HG03175 (cell line): ENCODE measurements around the gene TUFT1.
"Not testable (repeated sequence)": the region's sequence is repeated elsewhere in the genome, so short reads cannot be mapped to it uniquely, and the experiment has no call there.

Experiments used
- ATAC-seq: cut with Tn5 transposase; IDR thresholded peaks from one replicate; pipeline ENCODE4 v1.9.1; 2021; ENCODE audit warnings: mild to moderate bottlenecking, moderate library complexity; ENCODE audit not compliant: unreplicated experiment

The TUFT1 gene

DNA sequence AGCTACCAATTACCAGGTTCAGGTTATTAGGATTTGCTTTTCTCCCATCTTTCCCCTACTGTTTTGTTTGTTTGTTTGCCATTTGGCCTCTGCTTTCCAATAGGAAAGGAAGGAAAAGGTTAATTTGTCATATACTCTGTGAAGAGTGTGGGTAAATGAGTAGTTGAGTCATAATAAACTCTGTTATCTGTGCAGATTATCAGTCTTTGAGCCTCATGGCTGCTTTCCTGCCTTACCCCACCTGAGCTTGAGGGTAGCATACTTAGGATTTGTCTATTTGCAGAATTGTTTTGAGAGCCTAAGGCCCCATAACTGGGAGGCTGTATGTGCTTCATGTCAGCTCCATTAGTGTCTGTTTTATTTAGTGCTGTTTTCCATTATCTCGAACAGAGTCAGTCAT, 38.8 kb downstream of the TUFT1 start:
- no peak for ATAC-seq

DNA sequence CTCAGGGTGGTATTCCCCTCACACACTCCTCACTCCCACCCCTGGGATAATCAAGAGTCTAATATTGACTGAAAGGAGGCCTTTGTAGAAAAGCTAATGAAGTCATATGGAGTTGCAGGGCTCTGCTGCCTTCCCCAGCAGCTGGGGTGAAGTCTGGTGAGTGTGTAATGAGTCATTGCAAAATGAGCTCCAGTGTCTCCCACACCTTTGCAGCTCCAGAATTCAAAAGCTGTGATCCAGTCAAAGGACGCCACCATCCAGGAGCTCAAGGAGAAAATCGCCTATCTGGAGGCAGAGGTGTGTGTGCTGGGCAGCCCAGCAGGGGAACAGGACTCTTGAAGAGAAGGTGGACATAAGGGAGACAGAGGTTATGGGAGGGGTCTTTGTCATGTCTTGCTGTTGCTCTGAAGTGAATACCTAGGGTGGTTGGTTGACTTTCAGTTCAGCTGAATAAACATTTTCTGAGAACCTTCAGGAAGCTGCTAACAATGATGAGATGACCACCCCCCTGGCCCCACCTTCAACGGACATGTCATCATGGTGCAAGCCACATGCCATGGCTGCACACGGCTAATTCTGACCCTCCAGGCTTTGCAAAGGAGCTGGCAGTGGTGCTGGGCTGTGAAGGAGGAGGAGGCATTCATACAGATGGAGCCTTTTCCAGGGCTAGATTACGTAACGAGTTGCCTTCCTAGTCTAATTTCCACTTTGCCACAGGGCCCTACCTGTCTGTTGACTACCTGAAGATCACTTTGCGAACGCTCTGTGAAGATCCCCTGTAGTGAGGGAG, 39.5 kb downstream of the TUFT1 start:
- ATAC-seq, result no peak

DNA sequence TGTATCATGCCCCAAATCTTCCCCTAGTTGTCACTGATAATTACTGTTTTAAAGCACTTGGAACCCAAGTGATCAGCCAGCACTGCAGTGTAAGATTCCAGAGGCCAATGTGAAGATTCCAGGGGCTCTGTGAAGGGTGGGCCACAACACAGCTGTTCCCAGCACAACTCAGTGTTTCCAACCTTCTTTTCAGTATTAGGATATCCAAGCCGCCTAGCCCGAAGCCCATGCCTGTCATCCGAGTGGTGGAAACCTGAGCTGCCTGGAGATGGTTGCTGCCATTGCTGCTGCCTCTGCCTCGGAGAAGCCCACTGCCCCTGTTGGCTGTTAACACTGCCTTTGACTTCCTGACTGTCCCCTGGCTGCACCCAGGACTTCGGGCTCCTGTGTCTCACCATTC, 41.3 kb downstream of the TUFT1 start:
- ATAC-seq, result no peak

DNA sequence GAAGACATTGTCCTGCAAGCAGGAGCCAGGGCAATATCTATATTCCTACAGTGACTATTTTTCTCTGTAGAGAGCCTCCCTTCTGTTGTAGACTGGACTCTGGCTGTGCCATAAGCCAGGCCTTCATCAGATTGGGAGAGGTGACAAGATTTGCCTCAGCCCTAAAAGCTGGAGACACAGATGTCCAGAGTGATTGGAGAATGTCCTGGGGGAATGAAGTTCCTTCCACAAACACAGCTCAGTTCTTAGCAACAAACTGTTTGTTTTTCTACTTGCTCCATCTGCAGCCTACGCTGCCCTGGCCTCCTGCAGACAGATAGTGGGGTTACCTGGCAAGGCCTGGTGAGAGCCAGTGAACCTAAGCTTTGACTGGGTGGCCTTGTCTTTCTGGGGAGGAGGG, 41.8 kb downstream of the TUFT1 start:
- ATAC-seq, result no peak

DNA sequence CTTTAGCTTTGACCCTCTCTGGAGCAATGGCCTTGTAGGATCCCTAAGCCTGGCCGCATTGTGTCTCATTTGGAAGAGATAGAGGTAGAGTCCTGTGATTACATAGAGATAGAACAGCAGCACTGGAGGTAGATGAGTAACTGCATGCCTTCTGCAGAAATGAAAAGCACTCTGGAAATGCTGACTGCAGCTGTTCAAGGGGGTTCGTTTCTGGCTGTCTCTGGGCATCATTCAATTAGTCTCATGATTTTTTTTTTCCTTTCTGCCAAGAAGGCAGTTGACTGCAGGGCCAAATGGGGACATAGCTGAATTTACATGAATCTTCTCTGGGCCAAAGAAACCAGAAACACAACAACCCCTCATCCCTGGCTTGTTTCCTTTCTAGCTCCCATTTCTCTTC, 43.7 kb downstream of the TUFT1 start:
- no peak for ATAC-seq

DNA sequence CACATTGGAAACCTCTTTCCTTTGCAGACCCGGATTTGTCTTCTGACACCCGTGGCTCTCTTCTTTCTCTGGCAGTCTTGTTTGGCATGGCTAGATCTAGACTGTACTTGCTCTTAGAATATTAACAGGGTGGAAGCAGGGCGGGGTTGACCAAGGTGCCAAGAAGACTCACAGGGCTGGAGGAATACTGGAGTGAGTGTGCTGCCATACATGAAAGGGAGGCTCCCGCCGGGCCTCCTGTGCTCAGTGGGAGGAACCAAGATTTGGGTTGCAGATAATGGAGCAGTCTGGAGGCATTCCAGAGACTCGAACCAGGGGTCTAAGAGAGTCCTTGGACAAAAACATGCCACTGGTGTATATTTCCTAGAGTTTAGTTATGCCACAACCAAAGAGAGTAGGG, 44.2 kb downstream of the TUFT1 start:
- ATAC-seq, result no peak

DNA sequence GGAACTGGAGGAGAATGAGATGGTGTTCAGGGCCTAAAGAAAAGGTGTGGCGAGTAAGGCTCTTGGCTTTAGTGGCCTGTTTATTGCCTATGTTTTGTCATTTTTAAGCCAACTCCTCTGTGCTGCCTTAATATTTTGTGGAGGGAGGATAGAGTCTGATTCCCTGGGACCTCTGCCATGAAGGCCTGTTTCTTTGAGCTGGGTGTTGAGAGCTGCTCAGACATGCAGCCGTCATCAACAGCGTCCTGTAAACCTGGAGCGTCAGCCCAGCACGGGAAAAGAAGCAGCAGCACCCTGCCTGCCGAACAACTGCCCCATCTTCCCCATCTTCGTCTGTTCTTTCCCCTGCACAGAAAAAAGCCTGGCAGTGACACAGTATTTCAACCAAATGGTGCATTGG, 44.7 kb downstream of the TUFT1 start:
- no peak for ATAC-seq

DNA sequence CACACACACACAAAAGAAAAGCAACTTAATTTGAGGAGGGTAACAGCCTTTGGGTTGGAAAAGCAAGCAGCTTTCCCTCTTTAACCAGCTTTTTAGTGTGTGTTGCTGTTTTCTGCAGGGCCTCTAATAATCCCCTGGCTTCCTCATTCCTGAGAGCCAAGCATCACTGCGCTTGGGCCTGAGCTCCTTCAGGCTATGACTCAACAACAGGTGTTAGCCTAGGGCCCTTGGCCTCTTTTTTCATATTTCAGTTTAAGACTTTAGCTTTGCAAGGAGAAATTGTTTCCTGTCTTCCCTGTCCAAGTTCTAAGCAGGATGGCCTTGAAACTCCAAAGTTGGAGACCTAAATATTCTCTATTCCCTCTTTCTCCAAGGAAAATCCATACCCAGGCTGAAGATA, 45.5 kb downstream of the TUFT1 start:
- ATAC-seq, result no peak

DNA sequence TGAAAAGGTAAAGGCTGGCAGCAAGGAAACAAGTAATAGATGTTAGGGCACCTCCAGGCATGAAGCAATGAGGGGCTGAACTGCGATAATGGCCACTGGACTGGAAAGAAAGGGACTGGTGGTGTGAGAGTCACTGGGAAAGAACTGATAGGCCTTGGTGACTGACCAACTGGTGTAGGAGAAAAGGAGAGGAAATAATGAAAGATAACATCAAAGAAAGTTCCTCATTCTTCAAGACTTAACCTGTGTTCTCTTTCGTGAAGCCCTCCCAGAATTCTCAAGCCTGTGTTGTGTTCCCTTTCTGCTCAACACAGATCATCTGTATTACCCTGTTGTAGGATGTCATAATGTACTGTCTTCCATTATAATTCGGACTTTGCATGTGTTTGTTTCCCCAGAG, 50.9 kb downstream of the TUFT1 start:
- ATAC-seq, result no peak

DNA sequence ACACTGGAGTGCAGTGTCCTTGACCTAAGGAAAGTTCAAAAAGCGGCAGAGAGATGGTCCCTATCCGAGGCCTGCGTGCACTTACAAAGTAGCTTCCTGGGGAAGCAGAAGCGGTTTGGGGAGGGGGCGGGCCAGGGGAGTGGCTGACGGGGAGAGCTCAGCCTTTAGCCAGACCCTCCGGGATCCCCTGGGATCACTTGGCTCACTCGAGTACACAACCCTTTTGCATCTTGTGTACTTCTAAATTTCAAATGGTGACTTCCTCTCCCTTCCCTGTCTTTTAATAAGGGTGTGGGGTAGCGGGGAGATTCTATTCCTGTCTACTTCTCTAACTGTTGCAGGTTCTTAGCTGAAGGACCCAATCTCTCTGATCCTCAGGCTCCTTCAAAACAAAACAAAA, 53.6 kb downstream of the TUFT1 start:
- ATAC-seq, result no peak

DNA sequence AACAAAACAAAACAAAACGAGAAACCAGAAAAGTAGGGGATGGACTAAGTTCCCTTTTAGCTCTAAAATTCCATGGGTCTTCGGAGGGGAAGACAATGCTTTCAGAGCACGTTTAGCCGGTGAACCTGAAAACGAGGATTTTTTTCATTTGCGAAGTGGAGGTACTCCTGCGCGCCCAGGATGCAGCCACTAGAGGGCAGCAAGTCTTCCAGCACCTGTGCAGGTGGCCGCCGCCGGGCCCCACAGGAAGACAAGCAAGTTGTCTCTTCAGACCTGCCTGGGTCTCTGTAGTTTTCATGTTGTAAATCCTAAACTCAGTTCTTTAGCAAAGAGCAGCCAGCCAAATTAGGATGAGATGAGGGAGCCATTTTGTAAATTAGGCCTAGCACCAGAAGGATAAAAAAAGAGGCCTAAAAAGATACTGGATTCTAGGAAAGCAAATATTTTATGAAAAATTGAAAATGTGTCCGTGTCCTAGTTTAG, 54.1 kb downstream of the TUFT1 start:
- ATAC-seq, result peak; percentile 66

DNA sequence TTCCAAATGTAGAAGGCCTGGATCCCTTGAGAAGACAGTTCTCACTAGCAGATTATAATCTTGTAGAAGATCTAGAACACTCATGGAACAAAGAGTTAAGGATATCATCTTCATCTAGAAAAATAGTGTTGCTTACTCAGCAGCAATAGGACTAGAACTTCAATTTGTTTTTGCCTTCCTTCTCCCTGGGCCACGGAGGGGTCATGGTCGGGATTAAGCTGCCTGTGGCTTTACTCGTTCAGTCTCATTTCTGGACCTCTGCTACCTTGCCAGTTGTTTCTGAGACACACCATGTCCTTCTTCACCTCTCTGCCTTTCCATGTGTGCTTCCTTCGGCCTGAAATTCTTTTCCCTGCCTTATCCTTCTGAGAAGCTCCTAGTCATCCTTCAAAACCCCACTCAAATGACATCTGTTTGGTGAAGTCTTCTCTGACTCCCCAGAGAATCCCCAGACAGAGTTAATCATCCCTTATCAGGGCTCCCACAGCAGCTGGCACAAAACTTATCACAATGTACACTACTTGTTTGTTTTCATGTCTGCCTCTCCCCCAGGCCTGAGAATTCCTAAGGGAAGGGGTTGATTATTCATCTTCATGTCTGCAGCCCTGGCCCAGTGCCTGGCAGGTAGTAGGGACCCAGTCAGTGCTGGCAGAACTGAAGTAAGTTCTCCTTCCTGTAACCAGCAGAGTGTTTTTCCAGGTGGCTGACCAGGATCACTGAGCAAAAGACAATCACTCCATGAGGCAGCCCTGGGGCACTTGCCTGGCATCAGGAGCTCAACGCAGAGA, 56.3 kb downstream of the TUFT1 start:
- no peak for ATAC-seq

DNA sequence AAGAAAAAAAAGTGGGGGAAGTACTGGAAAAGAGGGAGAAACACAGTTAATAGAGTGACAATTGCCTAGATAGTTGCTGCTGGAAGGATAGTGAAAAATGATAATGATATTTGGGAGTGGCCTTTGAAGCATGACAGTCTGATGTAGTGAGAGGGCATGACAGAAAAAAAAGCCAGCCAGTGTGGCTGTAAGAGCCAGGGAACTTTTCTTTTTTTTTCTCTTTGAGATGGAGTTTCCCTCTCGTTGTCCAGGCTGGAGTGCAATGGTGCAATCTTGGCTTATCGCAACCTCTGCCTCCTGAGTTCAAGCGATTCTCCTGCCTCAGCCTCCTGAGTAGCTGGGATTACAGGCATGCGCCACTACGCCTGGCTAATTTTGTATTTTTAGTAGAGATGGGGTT, 62.4 kb downstream of the TUFT1 start:
- ATAC-seq, result not testable (repeated sequence)

DNA sequence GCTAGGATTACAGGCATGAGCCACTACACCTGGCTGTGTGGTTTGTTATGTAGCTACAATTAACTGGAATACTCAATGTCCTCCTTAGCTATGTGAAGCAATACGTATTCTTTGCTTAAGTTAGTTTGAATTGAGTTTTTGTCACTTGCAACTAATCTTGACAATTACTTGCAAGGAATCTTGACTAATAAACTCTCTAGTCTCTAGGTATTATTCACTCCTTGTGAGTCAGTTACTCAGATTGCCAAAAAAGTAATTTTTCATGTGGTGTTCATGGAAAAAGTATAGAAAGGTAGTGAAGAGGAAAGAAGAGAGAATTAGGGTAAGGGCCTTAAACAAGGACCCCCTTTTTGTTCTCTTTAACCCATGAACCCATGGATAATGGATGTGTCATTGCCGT, 64.2 kb downstream of the TUFT1 start:
- ATAC-seq, result no peak

DNA sequence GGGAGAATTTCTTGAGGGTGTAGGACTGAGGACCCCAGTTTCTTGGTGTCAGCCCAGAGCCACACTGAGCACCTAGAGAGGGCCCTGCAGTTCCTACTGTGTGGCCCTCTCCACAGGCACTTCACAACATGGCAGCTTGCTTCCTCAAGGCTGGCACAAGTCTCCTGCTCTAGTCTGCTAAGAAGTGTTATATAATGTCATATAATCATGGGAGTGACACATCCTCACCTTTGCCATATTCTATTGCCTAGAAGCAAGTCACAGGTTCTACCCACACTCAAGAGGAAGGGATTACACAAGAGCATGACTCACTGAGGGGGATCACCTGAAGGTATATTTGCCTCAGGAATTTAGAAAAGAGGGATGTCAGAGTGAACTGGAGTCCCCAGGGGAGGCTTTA, 66.3 kb downstream of the TUFT1 start:
- no peak for ATAC-seq

DNA sequence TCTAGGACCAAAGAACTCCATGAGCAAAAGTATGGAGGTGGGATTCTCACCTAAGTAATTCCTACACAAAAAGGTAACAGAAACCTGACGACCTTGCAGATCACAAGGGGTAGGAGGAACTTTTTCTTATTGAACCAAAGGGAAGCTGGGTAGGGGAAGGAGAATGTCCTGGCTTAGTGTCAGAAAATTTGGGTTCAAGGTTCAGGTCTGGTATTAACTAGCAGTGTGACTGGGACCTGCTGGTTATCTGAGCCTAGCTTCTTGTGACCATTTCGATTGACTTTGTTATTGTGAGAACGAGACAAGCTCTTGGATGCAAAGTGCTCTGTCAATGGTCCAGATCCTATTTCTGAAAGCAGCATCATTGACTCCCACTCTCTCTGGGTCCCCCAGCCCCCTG, 66.7 kb downstream of the TUFT1 start:
- ATAC-seq, result no peak

DNA sequence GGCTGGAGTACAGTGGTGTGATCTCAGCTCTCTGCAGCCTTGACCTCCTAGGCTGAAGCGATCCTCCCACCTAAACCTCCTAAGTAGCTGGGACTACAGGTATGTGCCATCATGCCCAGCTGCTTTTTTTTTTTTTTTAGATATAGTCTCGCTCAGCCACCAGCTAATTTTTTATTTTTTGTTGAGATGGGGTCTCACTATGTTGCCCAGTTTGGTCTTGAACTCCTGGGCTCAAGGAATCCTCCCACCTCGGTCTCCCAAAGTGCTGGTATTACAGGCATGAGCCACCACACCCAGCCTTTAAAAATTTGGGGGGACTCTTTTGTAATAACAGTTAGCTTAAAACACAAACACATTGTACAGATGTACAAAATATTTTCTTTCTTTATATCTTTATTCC, 70.0 kb downstream of the TUFT1 start:
- ATAC-seq, result no peak

DNA sequence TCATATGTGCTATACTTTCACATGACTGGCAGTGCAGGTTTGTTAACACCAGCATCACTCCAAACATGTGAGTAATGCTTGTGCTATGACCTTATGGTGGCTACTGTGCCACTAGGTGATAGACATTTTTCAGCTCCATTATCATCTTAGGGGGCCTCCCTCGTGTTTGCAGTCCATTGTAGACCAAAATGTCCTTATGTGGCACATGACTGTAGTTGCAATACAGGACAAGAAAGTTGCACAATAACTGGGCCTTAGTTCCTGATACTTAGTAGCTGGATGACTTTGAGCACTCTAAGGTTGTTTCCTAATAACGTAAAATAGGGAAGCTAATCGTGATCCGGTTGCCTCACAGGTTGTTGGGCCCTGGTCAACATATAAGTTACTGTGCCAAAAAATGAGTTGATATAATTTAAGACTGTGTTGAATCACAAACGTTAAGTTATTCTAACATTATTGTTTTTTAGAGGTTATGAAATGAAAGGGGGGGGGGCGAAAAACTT, 71.2 kb downstream of the TUFT1 start:
- ATAC-seq, result no peak

DNA sequence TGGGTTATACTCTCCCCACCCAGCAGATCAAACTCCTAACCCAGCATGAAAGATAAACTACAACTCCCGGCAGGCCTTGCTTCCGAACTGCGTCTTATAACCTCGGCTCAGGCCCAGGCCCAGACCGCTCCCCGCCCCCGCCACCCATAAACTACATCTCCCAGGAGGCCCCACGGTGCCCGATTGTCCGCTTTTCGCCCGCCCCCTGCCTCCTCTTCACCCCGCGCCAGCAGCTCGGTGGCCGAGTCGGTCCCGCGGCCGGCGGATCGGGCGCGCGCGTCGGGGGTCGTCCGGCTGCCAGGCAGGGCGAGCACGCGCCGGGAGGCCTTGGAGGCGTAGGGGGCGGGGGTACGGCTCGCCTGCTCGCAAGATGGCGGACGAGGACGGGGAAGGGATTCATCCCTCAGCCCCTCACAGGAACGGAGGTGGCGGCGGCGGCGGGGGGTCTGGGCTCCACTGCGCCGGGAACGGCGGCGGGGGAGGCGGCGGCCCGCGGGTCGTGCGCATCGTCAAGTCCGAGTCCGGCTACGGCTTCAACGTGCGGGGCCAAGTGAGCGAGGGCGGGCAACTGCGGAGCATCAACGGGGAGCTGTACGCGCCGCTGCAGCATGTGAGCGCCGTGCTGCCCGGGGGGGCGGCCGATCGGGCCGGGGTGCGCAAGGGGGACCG, 71.9 kb downstream of the TUFT1 start, which contains the start of gene SNX27:
SNX27 (plus strand) TSS at position 219 of the 669 bp plus-strand sequence; CDS start at position 371, 152 bp downstream.
- peak; percentile 96 for ATAC-seq

DNA sequence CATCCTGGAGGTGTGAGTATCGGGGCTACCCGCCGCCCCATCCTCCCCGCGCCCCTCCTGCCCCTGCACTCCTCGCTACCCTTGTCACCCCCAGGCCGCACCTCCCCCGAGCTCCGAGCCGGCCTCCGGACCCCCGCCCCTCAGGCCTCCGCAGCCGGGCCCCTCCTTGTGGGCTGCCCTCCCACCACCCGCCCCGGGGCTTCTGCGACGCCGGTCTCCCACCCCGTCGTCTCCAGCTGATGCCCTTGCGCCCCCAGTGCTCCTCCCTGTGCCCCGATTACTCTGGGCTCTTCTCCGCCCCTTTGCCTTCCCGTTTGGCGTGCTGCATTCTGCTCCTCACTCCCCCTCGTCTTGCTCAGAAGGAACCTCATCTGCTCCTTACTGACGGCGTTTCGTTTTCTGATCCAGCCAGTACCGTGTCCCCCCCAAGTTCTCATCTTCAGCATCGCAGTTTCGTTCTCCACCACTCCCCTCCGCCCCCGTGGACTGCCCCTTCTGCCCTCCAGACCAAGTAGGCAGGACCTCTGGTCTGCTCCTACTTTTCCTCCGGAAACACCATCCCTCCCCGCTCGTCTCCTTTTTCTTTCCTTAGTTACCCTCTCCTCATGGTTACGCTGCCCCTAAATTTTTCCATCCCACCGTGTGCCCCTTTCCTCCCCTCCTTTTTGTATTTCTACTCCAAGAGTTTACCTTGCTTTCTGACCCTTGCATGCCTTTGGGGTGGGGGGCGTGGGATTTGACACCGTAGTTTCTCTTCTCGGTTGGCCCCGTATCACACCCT, 72.6 kb downstream of the TUFT1 start:
- peak; percentile 23 for ATAC-seq
